Uterus (tissue), 2 donors: ENCODE results near the gene TNRC18.
"Not testable (repeated sequence)": the region's sequence is repeated elsewhere in the genome, so short reads cannot be mapped to it uniquely, and the experiment has no call there.

ENCODE experiments used
- CTCF ChIP-seq, 4 experiments: fragments of 200-600 bp in 2 of 4; fragments of 450-650 bp in 2 of 4; sonication (generic) in 2 of 4; IDR thresholded peaks; one replicate each; pipeline ENCODE4 v1.5.1; 2016 to 2019; ENCODE audit warnings: antibody characterized with exemption in 4 of 4, mild to moderate bottlenecking in 2 of 4, moderate library complexity in 1 of 4
- POLR2A ChIP-seq, 2 donors: fragments of 450-650 bp; IDR thresholded peaks; one replicate each; pipeline ENCODE4 v1.6.1; 2016; ENCODE audit warnings: antibody characterized with exemption in 2 of 2, mild to moderate bottlenecking in 1 of 2, moderate library complexity in 1 of 2

- TF ChIP-seq CTCF, POLR2A (IDR thresholded peaks at IDR 0.05): not testable (repeated sequence)
Observed at GRCh38 chr7:5267829-5268228, 155.8 kb downstream of the TNRC18 start.
